NT2/D1 (cell line): Measurements from ENCODE around the gene ELOVL4.

Experiments used
- DNase-seq: peaks from one replicate; pipeline ENCODE4 v3.0.0-alpha.2; 2011; ENCODE audit warnings: low read depth, low spot score
- H3K27me3 ChIP-seq: 2 replicates; pipeline ENCODE4 v1.6.0; 2011; ENCODE audit warnings: mild to moderate bottlenecking; ENCODE audit not compliant: insufficient read length, insufficient read depth
- H3K36me3 ChIP-seq: 2 replicates; pipeline ENCODE4 v1.6.1; 2011; ENCODE audit warnings: mild to moderate bottlenecking, low read length, mixed read lengths; ENCODE audit not compliant: insufficient read depth, insufficient read length
- H3K4me1 ChIP-seq: 2 replicates; pipeline ENCODE4 v1.5.1; 2011; ENCODE audit not compliant: insufficient read depth, insufficient read length
- H3K4me3 ChIP-seq: 2 replicates; pipeline ENCODE4 v1.5.1; 2011; ENCODE audit warnings: low read depth; ENCODE audit not compliant: insufficient read length
- H3K9ac ChIP-seq: 2 replicates; pipeline ENCODE4 v1.6.0; 2011; ENCODE audit warnings: low read depth; ENCODE audit not compliant: insufficient read length
- H3K9me3 ChIP-seq: 2 replicates; pipeline ENCODE4 v1.5.1; 2011; ENCODE audit warnings: mild to moderate bottlenecking, low read length; ENCODE audit not compliant: insufficient read depth
- SUZ12 ChIP-seq: IDR thresholded peaks from 2 replicates; pipeline ENCODE4 v1.6.1; 2011; ENCODE audit not compliant: insufficient read length, insufficient read depth; ENCODE audit errors: extremely low read depth
- YY1 ChIP-seq: IDR thresholded peaks from 2 replicates; pipeline ENCODE4 v1.6.1; 2011; ENCODE audit not compliant: insufficient read length, insufficient read depth
- ZNF274 ChIP-seq: IDR thresholded peaks from 2 replicates; pipeline ENCODE4 v1.6.1; 2011; ENCODE audit warnings: mild to moderate bottlenecking, low read depth, low read length

Gene ELOVL4

GRCh38 chr6:79909517-79909916 lies 37.8 kb downstream of the ELOVL4 start:
- DNase-seq, result no peak
- no peaks in the 10 kb centered on the region for H3K4me1 ChIP-seq
- H3K4me3 ChIP-seq, result no peak overlapping the region
- no peaks in the 10 kb centered on the region for H3K27me3 ChIP-seq
- H3K36me3 ChIP-seq, result no peaks in the 10 kb centered on the region
- no peak overlapping the region for H3K9ac ChIP-seq
- no peaks in the 10 kb centered on the region for H3K9me3 ChIP-seq
- TF ChIP-seq SUZ12 (no peak), ZNF274 (no peak), YY1 (no peak)

- H3K27me3 ChIP-seq, result no peaks in the 10 kb centered on the region
- no peak for DNase-seq
- TF ChIP-seq SUZ12 (no peak), ZNF274 (no peak), YY1 (no peak)
- no peak overlapping the region for H3K4me3 ChIP-seq
- H3K4me1 ChIP-seq, result no peaks in the 10 kb centered on the region
- no peaks in the 10 kb centered on the region for H3K9me3 ChIP-seq
- H3K36me3 ChIP-seq, result no peaks in the 10 kb centered on the region
- H3K9ac ChIP-seq, result no peak overlapping the region
Observed at GRCh38 chr6:79902046-79902445, 45.3 kb downstream of the ELOVL4 start.

DNA sequence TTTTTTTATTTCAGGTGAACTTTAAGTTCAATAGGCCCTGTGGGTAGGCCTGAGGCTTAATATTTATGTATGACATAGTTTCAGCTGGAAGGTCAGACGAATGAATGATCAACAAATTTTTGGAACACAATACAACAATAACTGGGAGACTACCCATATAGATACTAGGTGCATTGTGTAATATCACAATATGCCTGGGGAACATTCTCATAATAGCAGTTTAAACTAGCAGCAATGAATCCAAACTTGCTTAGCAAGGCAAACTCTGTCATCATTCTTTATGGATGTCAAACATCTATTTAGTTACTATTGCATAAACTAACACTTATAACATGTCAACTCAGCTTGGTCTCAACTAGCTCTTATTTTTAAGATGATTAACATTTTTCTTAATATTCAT lies 49.3 kb downstream of the ELOVL4 start:
- DNase-seq, result no peak
- H3K27me3 ChIP-seq, result no peaks in the 10 kb centered on the region
- H3K36me3 ChIP-seq, result no peaks in the 10 kb centered on the region
- TF ChIP-seq ZNF274 (no peak), YY1 (no peak), SUZ12 (no peak)
- H3K9ac ChIP-seq, result no peak overlapping the region
- H3K4me3 ChIP-seq, result no peak overlapping the region
- H3K4me1 ChIP-seq, result no peaks in the 10 kb centered on the region
- H3K9me3 ChIP-seq, result no peaks in the 10 kb centered on the region

DNA sequence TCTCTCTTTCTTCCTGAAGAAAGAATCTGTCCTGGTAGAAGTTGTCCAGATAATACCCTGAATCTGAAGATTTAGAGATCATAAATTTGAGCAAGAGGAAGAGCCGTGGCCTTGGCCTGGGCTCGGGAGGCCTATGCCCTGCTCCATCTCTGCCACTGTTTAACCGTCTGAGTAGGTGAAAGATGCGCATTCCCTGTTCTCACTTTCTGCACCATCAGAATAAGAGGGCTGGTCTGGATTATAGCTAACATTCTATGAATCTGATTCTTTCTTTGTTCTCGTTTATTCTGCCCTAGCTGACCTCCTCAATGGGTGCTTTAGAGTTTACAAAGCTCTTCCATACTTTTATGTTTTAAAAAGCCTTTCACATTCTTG lies 51.3 kb downstream of the ELOVL4 start:
- TF ChIP-seq ZNF274, result no peak
- Histone ChIP-seq H3K27me3 (no peaks in the 10 kb centered on the region), H3K9me3 (no peaks in the 10 kb centered on the region), H3K36me3 (no peaks in the 10 kb centered on the region), H3K4me1 (no peaks in the 10 kb centered on the region), H3K9ac (no peak overlapping the region), H3K4me3 (no peak overlapping the region)
- DNase-seq, result no peak

- H3K36me3 ChIP-seq, result no peaks in the 10 kb centered on the region
- no peaks in the 10 kb centered on the region for H3K4me1 ChIP-seq
- no peak for DNase-seq
- no peaks in the 10 kb centered on the region for H3K9me3 ChIP-seq
- no peak overlapping the region for H3K4me3 ChIP-seq
- no peak for TF ChIP-seq SUZ12
- TF ChIP-seq YY1, result no peak
- TF ChIP-seq ZNF274, result no peak
- H3K9ac ChIP-seq, result no peak overlapping the region
- H3K27me3 ChIP-seq, result no peaks in the 10 kb centered on the region
Observed at GRCh38 chr6:79895382-79896074, 51.8 kb downstream of the ELOVL4 start.

DNA sequence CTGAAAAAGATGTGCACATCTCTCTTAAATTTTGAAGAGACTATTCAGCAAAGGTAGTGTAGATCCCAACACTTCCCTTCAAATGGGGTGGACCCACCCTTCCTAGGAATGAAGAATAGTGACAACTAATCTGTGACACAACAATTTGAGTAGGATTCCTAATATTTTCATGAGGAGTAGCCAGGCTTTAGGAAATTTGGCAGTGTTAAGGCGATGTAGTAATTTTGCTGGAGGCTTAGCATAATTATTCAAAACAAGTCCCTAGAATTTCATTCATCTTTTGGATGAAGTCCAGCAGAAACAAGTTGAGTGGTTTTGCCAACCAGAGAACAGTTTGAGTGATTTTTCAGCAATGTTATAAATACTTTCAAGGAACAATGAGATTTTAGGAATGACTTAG lies 52.4 kb downstream of the ELOVL4 start:
- Histone ChIP-seq H3K4me1 (no peaks in the 10 kb centered on the region), H3K27me3 (no peaks in the 10 kb centered on the region), H3K9me3 (no peaks in the 10 kb centered on the region), H3K36me3 (no peaks in the 10 kb centered on the region), H3K9ac (no peak overlapping the region), H3K4me3 (no peak overlapping the region)
- DNase-seq, result no peak
- TF ChIP-seq YY1, result no peak
- TF ChIP-seq ZNF274, result no peak
- TF ChIP-seq SUZ12, result no peak

DNA sequence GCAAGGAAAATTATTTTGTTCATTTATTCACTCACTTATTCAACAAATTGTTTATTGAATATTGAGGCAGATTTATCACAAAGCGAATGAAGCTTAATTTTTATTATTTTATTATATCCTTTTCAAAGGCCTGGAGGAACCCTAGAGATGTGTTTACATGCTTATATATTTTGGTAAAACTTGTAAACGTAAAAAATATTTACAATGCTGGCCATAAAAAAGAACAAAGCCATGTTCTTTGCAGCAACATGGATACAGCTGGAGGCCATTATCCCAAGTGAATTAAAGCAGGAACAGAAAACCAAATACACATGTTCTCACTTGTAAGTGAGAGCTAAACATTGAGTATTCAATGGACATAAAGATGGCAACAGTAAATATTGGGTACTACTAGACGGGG lies 58.8 kb downstream of the ELOVL4 start:
- Histone ChIP-seq H3K9me3 (no peaks in the 10 kb centered on the region), H3K36me3 (no peaks in the 10 kb centered on the region)

More for the DNA sequence above, 58.8 kb downstream of the ELOVL4 start:
- no peaks in the 10 kb centered on the region for H3K4me1 ChIP-seq
- TF ChIP-seq YY1, result no peak
- TF ChIP-seq ZNF274, result no peak
- no peak overlapping the region for H3K4me3 ChIP-seq
- H3K27me3 ChIP-seq, result no peaks in the 10 kb centered on the region
- no peak overlapping the region for H3K9ac ChIP-seq
- no peak for DNase-seq
